Left kidney (tissue), 2 donors: ENCODE measurements around the gene ARHGEF7. TPM values are rescaled to one million over a fixed set of nuclear protein-coding genes. Genes with fewer than 3 reads are reported as not detected.

Experiments used
- DNase-seq: peaks from one replicate; pipeline ENCODE4 v3.0.0-alpha.2; 2013
- polyA plus RNA-seq: library from polyadenylated mRNA; unstranded; fragments of 120-200 nt; gene quantifications from one replicate; pipeline ENCODE4 v1.2.1, GENCODE V29; 2013; ENCODE audit not compliant: insufficient read length

Gene ARHGEF7
- polyA plus RNA-seq, 1 donor, result 79.1 TPM

DNA sequence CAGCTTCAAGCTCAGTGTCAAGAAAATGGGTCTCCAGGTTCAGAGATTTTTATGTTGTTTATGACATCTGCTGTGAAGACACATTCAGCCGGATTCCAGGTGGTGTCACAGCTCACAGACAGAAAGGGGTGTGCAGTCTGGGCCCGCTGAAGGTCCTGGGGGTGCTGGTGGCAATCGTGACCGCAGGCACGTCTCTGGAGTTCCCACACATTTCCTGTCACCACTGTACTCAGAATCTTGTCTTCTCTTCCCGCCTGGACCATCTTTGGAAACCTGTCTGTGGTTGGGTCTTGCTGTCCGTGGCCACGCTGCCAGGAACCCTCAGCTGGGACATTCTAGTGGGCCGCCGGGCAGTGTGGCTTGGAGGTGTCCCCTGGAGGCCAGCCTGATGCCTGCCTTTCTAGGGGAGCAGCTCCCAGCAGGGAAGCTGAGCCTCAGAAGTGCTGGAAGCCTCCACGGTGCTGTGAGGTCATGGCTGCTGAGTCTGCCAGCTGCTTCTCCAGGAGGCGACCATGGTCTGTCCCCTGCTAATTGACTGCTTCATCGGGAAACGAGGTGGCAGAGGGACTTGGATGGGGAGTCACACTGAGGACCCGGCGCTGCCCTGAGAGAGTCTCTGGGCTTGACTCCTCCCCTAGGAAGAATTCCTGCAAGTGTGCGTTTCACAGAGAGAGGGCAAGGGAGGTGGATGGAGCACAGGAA is 209.0 kb downstream of the ARHGEF7 start:
- no peak for DNase-seq

DNA sequence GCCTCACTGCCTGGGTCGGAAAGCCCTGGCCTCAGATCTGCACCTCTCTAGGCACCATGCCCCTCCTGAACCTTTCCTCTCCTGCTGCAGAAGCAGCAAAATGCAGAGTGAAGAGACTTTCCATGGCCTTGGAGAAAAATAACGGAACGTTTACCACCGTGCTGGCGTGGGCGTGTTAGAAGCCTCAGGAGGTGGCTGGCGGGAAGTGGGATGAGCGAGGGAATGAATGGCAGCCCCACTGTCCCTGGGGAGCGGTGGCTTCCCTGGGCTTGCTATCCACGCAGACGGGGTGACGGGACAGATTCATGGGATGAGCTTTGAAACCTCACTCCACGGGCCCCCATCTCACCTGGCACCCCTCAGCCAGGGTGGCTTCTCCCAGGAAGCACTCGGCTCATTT is 209.6 kb downstream of the ARHGEF7 start:
- no peak for DNase-seq

DNA sequence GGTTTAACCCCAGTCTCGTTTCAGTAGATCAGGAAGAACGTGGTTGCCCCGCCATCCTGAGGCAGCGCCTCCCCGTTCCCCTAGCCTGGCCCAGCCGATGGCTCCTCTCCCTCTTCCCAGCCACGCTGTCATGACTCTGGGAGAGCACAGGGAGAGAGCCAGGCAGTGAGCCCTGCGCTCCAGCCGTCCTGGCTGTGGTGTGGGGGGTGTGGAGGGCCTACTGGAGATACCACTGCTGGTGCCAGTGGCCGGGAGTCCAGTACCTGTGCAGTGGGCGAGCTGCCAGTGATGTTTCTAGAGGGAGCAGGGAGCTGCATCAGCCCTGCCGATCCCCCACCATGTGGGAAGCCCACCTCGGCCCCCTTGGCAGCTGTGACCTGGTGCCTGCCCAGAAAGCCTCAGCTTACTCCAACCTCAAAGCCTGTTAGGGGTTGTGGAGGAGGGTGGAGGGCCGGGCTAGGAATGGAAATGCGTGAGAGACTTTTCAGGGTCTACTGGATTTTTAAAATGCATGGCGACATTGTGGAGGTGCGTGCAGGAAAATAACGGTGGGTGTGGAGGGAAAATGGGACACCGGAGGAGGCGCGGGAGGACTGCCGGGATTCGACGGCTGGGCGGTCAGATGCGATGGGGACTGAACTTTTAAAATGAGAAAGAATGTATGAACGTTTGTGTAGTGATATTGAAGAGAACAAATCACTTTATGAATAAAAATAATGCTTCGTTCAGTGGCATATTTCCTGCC is 210.2 kb downstream of the ARHGEF7 start:
- no peak for DNase-seq

DNA sequence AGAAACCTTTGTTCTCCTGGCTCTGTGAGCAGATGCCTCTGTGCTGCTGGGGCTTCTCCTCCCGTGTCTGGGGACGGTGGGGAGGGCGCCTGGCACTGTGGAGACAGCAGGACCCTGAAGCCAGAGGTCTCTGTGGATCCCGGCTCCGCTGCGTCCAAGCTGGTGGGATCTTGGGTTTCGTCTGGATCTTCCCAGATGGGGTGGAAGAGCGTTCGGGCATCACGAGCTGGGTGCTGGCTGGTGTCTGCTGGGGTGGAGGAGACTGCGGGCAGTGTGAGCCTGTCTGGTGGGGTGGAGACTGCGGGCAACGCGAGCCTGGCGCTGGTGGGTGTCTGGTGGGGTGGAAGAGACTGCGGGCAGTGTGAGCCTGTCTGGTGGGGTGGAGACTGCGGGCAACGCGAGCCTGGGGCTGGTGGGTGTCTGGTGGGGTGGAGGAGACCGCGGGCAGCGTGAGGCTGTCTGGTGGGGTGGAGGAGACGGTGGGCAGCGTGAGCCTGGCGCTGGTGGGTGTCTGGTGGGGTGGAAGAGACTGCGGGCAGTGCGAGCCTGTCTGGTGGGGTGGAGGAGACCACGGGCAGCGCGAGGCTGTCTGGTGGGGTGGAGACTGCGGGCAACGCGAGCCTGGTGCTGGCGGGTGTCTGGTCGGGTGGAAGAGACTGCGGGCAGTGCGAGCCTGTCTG is 211.0 kb downstream of the ARHGEF7 start:
- DNase-seq, result no peak

DNA sequence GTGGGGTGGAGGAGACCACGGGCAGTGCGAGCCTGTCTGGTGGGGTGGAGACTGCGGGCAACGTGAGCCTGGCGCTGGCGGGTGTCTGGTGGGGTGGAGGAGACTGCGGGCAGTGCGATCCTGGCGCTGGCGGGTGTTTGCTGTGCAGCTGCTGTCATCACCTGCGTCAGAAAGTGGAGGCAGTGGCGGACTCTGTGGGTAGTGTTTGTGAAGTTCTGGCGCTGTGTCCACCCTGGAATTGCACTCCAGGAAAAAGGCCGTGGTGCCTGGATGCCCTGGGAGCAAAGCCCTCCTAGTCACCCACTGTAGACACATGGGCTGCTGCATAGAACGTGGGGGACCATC is 211.5 kb downstream of the ARHGEF7 start:
- no peak for DNase-seq

DNA sequence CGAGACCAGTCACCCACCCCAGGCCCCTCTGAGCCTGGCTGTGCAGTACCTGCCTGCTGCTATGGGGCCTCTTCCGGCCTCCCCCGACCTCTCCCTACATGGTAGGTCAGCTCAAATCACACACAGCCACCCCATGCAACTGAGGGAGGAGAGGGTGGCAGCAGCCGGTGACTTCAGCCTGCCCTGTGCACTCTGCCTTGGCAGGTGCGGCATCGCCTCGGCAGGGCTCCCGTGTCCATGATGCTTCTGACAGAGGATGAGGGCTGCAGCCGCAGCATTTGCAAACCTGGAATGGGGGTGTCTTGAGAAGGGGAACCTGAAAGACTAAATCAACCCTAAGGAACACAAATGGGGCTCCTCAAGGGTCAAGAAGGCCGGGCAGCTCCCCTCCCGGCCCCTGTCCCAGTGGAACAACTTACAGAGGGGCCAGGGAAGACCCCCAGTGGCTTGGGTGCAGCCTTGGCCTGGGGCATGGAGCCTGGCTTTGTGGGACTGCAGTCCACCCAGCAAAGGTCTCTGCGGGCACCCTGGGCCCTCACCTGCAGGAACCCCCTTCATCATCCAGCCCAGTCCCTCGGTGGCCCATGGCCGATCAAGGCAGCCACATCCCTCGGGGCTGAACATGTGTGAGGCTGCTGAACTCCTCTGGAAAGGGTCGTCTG is 212.0 kb downstream of the ARHGEF7 start:
- DNase-seq, result no peak

DNA sequence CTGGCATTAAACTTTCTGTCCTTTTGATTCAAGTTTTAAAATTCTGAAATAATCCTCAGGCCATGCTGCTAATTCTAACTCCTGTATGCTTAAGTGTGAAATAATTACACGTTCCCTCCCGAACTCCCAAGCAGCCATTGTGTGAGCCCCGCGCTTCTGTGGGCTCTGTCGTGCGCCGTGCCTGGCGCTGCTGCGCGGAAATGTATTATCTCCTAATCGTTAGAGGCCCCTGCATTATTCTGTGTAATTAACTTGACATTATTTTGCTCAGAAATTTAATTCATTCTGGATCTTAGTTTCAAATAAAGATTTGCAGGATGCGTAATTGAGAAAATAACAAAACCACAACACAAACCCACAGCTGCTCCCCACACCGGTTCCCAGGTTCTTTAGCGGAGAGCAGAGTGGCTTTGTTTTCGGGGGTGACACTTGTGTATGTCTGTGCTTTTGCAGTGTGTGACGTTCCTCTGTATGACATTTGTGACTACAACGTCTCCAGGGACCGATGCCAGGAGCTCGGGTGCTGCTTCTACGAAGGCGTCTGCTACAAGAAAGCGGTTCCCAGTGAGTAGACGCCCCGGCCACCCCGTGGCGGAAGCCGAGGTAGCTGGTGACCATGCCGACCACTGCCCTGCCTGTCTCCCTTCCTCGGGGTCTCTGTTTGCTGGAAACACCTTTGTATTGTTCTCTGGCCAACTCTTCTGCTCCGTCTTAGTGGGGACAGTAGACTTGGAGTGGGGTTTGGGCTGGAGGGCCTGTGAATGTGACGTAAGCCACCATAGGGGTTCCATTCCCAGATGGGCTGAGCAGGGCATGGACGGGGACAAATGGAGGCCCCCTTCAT is 212.8 kb downstream of the ARHGEF7 start:
- no peak for DNase-seq

DNA sequence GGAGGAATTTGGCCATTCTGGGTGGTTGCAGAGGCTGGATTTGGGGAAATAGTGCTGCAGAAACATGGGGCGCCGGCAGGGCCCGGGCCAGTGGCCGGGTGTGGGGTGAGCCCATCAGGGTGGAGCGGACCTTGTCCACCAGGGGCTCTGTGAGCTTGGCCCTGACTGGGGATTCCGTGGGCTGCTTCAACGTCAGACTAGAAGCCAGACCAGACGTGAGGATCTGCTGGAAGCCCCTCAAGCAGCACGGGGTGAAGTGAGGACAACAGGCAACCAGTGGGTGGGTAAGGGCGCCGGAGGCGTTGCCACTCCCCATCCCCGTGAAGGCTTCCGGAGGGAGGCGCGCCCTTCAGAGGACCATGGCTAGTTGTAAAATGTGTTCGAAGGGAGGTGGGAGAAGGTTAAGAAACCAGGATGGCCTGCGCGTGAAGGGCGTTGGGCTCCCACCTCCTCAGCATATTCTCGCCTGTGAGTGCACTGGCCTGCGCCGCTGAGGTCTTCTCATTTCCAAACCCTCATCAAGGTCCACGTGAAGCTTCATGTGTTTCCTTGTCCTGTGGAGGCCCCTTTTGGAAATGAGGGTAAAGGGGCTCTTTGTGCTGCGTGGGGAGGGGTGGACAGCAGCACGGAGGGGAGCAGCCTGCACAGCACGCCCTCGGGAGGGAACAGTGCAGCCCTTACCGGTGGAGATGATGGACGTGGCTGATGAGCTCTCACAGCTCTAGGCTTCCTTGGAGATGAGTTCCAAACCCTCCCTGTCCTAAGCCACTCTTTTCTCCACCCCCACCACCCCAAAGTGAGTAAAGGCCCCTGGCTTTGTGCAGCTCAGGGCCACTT is 213.7 kb downstream of the ARHGEF7 start:
- no peak for DNase-seq

DNA sequence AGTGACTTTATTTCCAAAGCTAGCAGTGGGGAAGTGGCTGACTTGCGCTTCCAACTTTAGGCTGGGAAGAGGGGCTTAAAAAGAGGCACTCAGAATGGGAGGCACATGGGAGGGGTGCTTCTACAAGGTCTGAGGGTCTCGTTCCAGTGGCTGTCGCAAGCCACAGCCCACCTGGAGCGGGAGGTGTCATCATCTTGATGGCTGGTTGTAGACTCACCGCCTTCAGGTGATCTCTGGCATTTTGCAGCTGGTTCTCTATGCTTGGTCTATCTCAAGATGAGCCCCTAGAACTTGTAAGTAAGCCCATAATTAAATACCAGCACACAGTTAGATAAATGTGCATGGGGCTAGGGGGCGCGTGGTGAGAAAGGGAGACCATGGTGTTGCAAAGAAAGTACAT is 214.5 kb downstream of the ARHGEF7 start:
- DNase-seq, result no peak

DNA sequence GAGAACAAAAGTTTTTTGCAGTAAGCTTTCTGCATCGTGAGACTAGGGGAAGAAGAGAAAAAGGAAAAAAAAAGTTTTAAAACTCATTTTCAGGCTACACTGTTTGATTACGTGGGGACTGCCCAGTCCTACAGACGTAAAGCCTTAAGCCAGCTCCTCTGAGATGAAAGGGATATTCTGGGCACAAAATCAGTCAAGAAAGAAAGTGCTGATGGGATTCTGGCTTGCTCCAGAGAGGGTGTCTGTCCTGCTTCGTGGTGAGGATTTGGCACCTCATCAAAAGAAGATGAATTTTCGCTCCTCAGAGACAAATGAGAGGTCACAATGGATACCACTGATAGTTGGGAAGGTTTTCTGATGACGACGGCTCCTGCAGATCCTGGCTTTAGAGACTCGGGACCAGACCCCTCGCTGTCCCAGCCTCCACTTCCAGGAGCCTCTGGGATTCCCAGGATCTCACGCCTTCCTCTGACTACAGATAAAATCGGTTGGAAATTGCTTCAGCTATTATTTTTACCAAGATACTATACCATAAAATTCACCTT is 215.0 kb downstream of the ARHGEF7 start:
- DNase-seq, result no peak

DNA sequence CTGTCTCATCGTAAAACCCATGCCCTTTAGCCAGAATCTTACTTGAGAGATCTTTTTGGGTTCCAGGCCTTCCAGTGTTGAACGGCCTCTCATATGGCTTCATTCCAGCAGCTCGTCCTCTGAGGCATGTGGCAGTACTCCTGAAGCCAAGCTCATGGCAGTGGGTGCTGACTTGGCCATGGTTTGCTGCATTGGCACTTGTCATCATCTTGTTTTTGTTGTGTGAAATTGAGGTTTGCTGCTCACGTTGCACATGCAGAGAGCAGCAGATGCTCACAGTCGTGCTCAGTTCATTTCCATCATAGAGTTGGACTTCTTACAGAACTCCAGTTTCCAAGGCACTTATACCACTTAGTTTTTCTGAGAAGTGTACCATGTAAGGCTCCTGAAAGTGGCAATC is 220.2 kb downstream of the ARHGEF7 start:
- no peak for DNase-seq

DNA sequence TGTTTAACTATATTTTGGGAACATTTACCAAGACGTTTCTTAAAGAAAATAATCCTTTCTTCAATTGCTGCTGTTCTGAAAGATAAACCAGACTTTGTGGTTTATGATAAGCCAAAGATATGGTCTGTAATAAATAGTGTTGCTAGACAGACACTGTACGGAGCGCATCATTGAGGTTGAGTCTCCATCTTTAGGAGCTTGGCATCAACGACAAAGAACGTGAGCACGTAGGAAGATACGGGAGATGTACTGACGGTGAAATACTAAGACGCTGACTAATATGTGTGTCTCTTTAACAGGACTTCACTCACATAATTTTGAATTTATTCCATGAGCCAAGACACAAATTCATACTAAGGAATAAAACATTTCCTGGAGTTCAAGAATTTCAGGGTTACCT is 221.6 kb downstream of the ARHGEF7 start:
- DNase-seq, result no peak

DNA sequence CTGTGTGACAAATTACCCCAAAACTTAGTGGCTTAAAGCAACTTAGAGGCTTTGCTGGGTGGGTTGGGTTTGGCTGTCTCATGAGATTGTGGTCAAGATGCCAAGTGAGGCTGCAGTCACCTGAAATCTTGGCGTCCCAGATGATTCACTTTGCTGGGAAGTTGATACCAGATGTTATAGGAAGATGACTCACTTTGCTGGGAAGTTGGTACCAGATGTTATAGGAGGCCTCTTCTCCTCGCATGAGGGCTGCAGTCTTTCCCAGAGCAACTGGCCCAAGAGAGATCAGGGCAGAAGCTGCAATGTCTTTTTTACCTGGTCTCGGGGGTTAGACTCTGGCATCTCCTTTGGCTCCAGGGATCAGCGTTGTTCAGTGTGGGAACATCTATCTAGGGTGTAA is 222.1 kb downstream of the ARHGEF7 start:
- no peak for DNase-seq

DNA sequence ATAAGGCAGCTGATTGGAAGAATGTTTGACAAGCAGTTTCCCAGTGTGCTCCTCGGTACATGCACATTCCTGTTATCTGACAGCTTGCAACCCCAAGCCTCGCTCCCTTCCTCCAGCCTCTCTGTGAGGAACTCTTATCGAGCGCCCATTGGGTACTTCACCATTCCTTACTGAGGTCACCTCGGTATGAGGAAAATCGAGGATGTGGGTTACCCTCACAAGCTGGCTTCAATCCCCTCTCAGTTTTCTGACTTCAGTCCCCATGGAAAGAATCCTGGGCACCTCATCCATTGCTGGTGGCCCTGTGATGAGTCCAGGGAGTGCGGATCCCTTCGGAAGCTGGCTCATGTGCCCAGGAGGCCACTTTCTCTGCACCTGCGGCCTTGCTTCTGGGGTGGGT is 222.6 kb downstream of the ARHGEF7 start:
- no peak for DNase-seq

DNA sequence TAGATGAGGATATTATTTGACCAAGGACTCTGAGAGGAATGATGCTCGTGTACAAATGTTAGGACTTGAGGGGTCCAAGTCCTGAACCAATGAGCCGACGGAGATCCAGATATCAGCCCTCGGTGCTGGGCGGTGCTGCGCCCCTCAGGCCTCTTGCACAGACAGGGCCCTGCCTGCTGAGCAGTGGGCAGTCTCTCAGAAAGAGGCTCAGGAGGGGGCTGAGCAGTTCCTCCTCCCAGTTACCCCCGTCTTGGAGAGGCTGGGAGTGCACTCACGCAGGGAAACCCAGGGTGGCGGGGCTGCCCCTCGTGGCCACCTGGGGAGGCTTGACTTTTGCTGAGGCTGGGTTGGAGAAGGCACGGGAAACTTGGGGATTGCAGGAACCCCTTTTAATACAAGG is 223.7 kb downstream of the ARHGEF7 start:
- DNase-seq, result no peak

DNA sequence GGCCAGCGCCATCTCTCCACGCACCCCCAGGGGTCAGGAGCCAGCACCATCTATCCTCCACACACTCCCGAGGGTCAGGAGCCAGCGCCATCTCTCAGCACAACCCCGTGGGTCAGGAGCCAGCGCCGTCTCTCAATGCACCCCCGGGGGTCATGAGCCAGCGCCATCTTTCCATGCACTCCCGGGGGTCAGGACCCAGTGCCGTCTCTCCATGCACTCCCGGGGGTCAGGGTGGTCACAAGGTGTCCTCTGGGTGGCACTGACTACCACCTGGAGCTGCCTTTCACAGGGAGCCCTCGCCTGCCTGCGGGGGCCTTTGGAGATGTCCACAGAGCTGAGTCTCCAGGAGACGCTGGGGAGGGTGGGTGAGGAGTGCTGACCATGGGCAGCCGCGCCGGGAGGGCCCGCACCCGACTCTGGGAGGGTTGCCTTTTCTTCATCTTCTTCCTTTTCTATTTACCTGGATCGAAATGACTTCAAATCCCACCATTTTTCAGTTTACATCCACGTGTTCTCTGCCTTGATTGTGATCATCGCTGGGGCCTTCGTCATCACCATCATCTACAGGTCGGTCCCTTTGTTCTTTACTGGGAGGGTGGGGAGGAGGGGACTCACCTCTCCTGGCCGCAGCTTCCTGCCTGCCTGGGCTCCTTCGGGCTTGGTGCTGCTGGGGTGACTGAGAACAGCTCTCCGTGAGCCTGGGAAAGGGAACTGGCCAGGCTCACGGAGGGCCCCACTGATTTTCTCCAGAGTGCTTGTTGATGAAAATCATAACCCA is 224.4 kb downstream of the ARHGEF7 start:
- DNase-seq, result no peak

DNA sequence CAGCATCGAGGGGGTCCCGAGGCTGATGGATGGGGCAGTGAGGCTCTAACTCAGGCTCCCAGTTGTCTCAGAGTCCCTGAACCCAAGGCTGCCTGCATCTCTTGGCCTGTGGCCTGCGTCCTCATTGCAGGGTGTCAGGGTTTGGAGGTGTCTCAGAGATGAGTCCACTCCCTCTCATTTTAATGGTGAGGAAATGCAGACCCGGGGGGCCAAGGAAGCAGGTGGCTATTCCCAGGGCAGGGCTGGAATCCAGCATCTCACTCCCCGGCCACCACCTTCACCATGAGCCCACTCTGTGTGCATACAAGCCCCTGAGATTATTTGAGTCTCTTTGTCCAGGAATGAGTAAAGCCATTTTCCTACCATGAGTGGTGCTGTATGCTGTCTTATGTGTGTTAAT is 226.8 kb downstream of the ARHGEF7 start:
- no peak for DNase-seq

DNA sequence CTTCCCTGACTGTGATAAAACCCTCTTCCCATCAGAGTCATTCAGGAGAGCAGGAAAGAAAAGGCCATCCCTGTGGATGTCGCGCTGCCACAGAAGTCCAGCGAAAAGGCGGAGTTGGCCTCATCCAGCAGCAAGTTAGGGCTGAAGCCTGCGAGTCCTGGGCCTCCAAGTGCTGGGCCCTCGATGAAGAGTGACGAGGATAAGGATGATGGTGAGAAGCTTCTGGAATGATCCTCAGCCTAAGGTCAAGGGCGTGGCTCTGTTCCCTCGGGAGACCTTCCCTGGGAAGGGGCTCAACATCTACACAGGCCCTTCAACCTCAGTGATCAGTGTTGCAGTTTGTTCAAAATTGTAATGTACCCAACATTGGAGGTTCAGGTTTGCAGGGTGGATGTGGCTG is 227.6 kb downstream of the ARHGEF7 start:
- DNase-seq, result no peak

DNA sequence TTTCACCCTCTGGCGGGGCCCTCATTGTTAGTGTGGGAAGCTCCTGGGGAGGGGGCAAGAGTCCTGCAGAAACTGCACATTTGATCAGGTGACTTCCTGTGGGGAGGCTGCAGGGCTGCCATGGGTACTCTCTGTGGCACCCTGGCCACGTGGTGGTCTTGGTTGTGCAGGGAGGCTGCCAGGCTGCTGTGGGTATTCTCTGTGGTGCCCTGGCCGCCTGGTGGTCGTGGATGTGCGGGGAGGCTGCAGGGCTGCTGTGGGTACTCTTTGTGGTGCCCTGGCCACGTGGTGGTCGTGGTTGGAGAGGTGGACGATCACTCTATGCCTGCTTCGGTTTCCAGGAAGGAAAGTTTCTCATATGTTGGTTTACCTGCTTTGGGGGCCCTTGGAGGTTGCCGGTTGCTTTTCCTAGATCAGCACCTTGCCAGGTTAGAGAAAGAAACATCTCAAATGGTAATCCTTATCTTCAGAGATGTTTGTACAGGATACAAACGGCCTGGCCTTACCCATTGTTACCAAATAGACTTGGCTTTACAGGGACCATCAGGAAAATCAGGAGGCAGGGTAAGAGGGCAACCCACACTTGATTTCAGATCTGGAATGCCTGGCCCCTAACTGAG is 228.2 kb downstream of the ARHGEF7 start:
- no peak for DNase-seq
